HL-60 (cell line): ENCODE results near the gene VPS13C.

ENCODE experiments used
- DNase-seq, 2 experiments: peaks; one replicate each; pipeline ENCODE4 v3.0.0-alpha.2; 2010 to 2020; ENCODE audit warnings: low read depth in 1 of 2, low spot score in 1 of 2
- H3K27ac ChIP-seq: fragments of 250-450 bp; sonication (Bioruptor Pico); replicated peaks from 2 replicates; pipeline ENCODE4 v1.5.1; 2020; ENCODE audit warnings: mild to moderate bottlenecking, moderate library complexity
- H3K27me3 ChIP-seq: fragments of 250-450 bp; sonication (Bioruptor Pico); 2 replicates; pipeline ENCODE4 v1.5.1; 2021; ENCODE audit warnings: mild to moderate bottlenecking, moderate library complexity; ENCODE audit not compliant: insufficient read depth, poor library complexity, severe bottlenecking
- H3K4me3 ChIP-seq: replicated peaks from 2 replicates; pipeline ENCODE4 v1.5.1; 2011; ENCODE audit warnings: mild to moderate bottlenecking, control low read depth, low read length; ENCODE audit not compliant: insufficient read depth
- CTCF ChIP-seq: IDR thresholded peaks from one replicate; pipeline ENCODE4 v1.5.1; 2011; ENCODE audit warnings: low read length, control low read depth, inconsistent platforms; ENCODE audit not compliant: insufficient read depth
- GABPA ChIP-seq: IDR thresholded peaks from 2 replicates; pipeline ENCODE4 v1.6.1; 2012; ENCODE audit warnings: low read depth
- POLR2AphosphoS5 ChIP-seq: IDR thresholded peaks from 2 replicates; pipeline ENCODE4 v1.6.1; 2012; ENCODE audit warnings: low read depth
- REST ChIP-seq: IDR thresholded peaks from 2 replicates; pipeline ENCODE4 v1.6.1; 2012; ENCODE audit warnings: low read depth; ENCODE audit not compliant: insufficient replicate concordance
- SPI1 ChIP-seq: IDR thresholded peaks from 2 replicates; pipeline ENCODE4 v1.6.1; 2012; ENCODE audit warnings: low read depth, mild to moderate bottlenecking, borderline replicate concordance

The VPS13C gene

GRCh38 chr15:61936528-61937195 lies 123.6 kb downstream of the VPS13C start:
- H3K27me3 ChIP-seq: no peaks in the 10 kb centered on the region
- TF ChIP-seq SPI1: no peak
- no peak for TF ChIP-seq POLR2AphosphoS5
- TF ChIP-seq REST: no peak
- no peak for TF ChIP-seq CTCF
- no peak for TF ChIP-seq GABPA
- H3K4me3 ChIP-seq: no peak overlapping the region
- DNase-seq: no peak
- H3K27ac ChIP-seq: no peak overlapping the region

GRCh38 chr15:61935493-61935892 lies 124.8 kb downstream of the VPS13C start:
- DNase-seq: no peak
- Histone ChIP-seq H3K27me3 (no peaks in the 10 kb centered on the region), H3K4me3 (no peak overlapping the region), H3K27ac (no peak overlapping the region)
- TF ChIP-seq CTCF (no peak), POLR2AphosphoS5 (no peak), REST (no peak), GABPA (no peak), SPI1 (no peak)

- H3K4me3 ChIP-seq: no peak overlapping the region
- H3K27ac ChIP-seq: no peak overlapping the region
- no peak for TF ChIP-seq GABPA
- TF ChIP-seq SPI1: no peak
- no peak for TF ChIP-seq REST
- no peak for TF ChIP-seq CTCF
- TF ChIP-seq POLR2AphosphoS5: no peak
- no peaks in the 10 kb centered on the region for H3K27me3 ChIP-seq
- no peak for DNase-seq
Measured at GRCh38 chr15:61929452-61929851, 130.8 kb downstream of the VPS13C start.
